ENCODE data around the gene GRN.
A peak's percentile ranks its signal among the peaks of the same experiment; 100 is the strongest.

GRN gene

DNA sequence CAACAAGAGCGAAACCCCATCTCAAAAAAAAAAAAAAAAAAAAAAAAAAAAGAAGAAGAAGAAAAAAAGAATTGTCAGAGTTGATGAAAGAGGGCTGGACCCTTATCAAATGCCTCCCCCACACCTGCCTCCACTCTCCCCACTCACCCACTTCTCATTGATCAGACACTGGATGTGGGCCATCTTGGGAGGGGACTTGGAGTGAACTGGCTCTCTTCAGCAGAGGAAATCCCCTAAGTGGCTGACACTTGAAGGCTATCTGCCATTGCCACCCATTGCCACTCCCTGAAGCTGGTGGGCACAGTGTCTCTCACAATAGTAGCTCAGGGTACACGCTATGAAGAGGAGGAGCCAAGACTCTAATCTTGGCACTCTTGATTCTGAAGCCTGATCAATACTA is 42.7 kb downstream of the GRN start:
- Histone ChIP-seq H3K36me3 (ENCODE audit: control insufficient read depth in 1 of 2, insufficient read depth in 2 of 2, low read length in 2 of 2) (no peaks in the 10 kb centered on the region), H3K4me3 (ENCODE audit: low read depth, low read length) (no peak overlapping the region), H2AFZ (ENCODE audit: insufficient read depth, low read length, poor library complexity) (no peak overlapping the region), H3K27me3 (ENCODE audit: insufficient read depth, low read length) (peaks cover 22% of the 10 kb centered on the region), H3K18ac (ENCODE audit: low read length) (no peak overlapping the region), H4K8ac (ENCODE audit: low read depth, low read length) (no peak overlapping the region), H2AK5ac (ENCODE audit: low read length) (no peak overlapping the region), H4K91ac (ENCODE audit: low read depth, low read length) (no peak overlapping the region), H3K79me1 (ENCODE audit: low read length) (peaks cover 2% of the 10 kb centered on the region), H3K23ac (ENCODE audit: low read length) (no peak overlapping the region), H2BK120ac (ENCODE audit: insufficient read depth, low read length, poor library complexity) (no peak overlapping the region), H2BK5ac (ENCODE audit: low read depth, low read length, poor library complexity) (no peak overlapping the region), H3K4me2 (ENCODE audit: low read length) (no peak overlapping the region), H3K79me2 (ENCODE audit: control insufficient read depth, insufficient read depth, low read length, poor library complexity) (no peaks in the 10 kb centered on the region), H3K27ac (ENCODE audit: low read depth, low read length) (no peak overlapping the region), H3K4ac (ENCODE audit: low read depth, low read length) (no peak overlapping the region), H3K4me1 (ENCODE audit: control insufficient read depth in 1 of 2, insufficient read depth in 2 of 2, low read length in 2 of 2) (peaks cover 7 to 13% of the 10 kb centered on the region in 2 experiments), H3K14ac (ENCODE audit: low read length) (no peak overlapping the region), H3K9ac (ENCODE audit: low read length) (no peak overlapping the region), H3K9me3 (ENCODE audit: insufficient read depth, low read depth, low read length) (peaks cover 7% of the 10 kb centered on the region), H2BK12ac (ENCODE audit: low read length) (no peak overlapping the region), H4K12ac (ENCODE audit: low read depth, low read length) (no peak overlapping the region)
- DNase-seq, result no peak
- no CpG with 5 or more reads among the region's 2 CpGs for WGBS (ENCODE audit: extremely low coverage, insufficient coverage, insufficient read length)

DNA sequence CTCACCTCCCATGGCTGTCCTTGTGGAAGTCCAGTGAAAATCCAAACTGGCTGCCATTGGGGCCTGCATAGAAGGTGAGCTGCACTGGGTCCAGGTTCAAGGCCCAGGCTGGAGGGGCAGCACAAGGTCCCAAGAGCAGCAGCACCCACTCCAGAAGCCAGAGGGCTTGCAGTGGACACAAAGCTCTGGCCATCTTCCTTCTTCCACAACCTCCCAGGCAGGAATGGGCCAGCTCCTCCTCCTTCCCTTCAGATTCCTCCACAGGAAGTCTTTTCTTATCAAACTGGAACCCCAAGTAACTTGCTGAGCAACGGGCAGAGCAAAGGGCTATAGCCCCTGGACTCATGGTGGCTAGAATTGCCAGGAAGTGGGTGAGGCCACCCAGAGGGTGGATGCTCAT is 44.2 kb downstream of the GRN start, which contains the start of gene ITGA2B:
Gene ITGA2B, minus strand, starts transcription at position 369 of the 400 bp plus-strand sequence. Its CDS starts 176 bp downstream, at position 193.
- Histone ChIP-seq H2BK5ac (ENCODE audit: low read depth, low read length, poor library complexity) (no peak within 1 kb of the TSS), H2AK5ac (ENCODE audit: low read length) (no peak within 1 kb of the TSS), H3K9me3 (ENCODE audit: insufficient read depth, low read depth, low read length) (peaks cover 6% of the 10 kb centered on the region), H3K23ac (ENCODE audit: low read length) (peak within 1 kb of the TSS; percentile 4), H3K14ac (ENCODE audit: low read length) (no peak within 1 kb of the TSS), H3K36me3 (ENCODE audit: control insufficient read depth in 1 of 2, insufficient read depth in 2 of 2, low read length in 2 of 2) (no peaks in the 10 kb centered on the region), H3K27ac (ENCODE audit: low read depth, low read length) (no peak within 1 kb of the TSS), H3K4me3 (ENCODE audit: low read depth, low read length) (peak within 1 kb of the TSS; percentile 15), H3K4me1 (ENCODE audit: control insufficient read depth in 1 of 2, insufficient read depth in 2 of 2, low read length in 2 of 2) (peaks cover 7 to 13% of the 10 kb centered on the region in 2 experiments), H3K79me2 (ENCODE audit: control insufficient read depth, insufficient read depth, low read length, poor library complexity) (no peaks in the 10 kb centered on the region), H3K4me2 (ENCODE audit: low read length) (no peak within 1 kb of the TSS), H3K4ac (ENCODE audit: low read depth, low read length) (no peak within 1 kb of the TSS), H2BK120ac (ENCODE audit: insufficient read depth, low read length, poor library complexity) (no peak within 1 kb of the TSS), H4K8ac (ENCODE audit: low read depth, low read length) (no peak within 1 kb of the TSS), H3K27me3 (ENCODE audit: insufficient read depth, low read length) (peaks cover 14% of the 10 kb centered on the region), H3K79me1 (ENCODE audit: low read length) (peaks cover 2% of the 10 kb centered on the region), H3K18ac (ENCODE audit: low read length) (no peak within 1 kb of the TSS), H4K91ac (ENCODE audit: low read depth, low read length) (no peak within 1 kb of the TSS), H2BK12ac (ENCODE audit: low read length) (no peak within 1 kb of the TSS), H3K9ac (ENCODE audit: low read length) (no peak within 1 kb of the TSS), H4K12ac (ENCODE audit: low read depth, low read length) (no peak within 1 kb of the TSS), H2AFZ (ENCODE audit: insufficient read depth, low read length, poor library complexity) (no peak within 1 kb of the TSS)
- no CpG with 5 or more reads among the region's 1 CpG for WGBS (ENCODE audit: extremely low coverage, insufficient coverage, insufficient read length)
- DNase-seq, result no peak

DNA sequence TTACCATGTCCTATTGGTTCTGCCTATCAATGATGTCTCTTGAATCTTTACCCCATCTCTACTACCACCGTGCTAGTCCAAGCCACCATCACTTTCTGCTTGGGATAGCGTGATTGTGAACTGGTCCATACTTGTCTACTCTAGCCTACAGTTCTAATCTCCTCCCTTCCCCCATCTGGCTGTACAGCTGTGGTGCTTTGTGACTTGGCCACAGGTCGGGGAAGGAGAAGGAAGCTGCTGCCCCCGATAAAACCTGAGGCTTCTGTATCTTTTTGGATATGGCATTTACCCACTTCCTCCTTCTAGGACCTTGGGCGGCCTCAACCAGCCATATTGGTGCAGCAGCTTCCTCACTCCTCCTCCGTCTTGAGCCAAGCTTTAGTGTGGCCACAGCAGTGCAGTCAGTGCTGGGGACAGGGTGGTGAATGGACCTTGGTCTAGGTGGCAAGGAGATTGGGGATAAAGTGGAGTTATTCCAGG is 44.7 kb downstream of the GRN start:
- Histone ChIP-seq H3K14ac (ENCODE audit: low read length) (no peak overlapping the region), H2BK12ac (ENCODE audit: low read length) (no peak overlapping the region), H3K18ac (ENCODE audit: low read length) (no peak overlapping the region), H4K8ac (ENCODE audit: low read depth, low read length) (no peak overlapping the region), H2AFZ (ENCODE audit: insufficient read depth, low read length, poor library complexity) (no peak overlapping the region), H3K27me3 (ENCODE audit: insufficient read depth, low read length) (peaks cover 9% of the 10 kb centered on the region), H3K4me1 (ENCODE audit: control insufficient read depth in 1 of 2, insufficient read depth in 2 of 2, low read length in 2 of 2) (peaks cover 3 to 9% of the 10 kb centered on the region in 2 experiments), H2AK5ac (ENCODE audit: low read length) (no peak overlapping the region), H3K79me2 (ENCODE audit: control insufficient read depth, insufficient read depth, low read length, poor library complexity) (no peaks in the 10 kb centered on the region), H3K9ac (ENCODE audit: low read length) (no peak overlapping the region), H3K9me3 (ENCODE audit: insufficient read depth, low read depth, low read length) (peaks cover 1% of the 10 kb centered on the region), H2BK5ac (ENCODE audit: low read depth, low read length, poor library complexity) (no peak overlapping the region), H4K12ac (ENCODE audit: low read depth, low read length) (no peak overlapping the region), H3K4me3 (ENCODE audit: low read depth, low read length) (peak overlapping the region; percentile 15), H3K4ac (ENCODE audit: low read depth, low read length) (no peak overlapping the region), H3K79me1 (ENCODE audit: low read length) (peaks cover 2% of the 10 kb centered on the region), H3K27ac (ENCODE audit: low read depth, low read length) (no peak overlapping the region), H3K36me3 (ENCODE audit: control insufficient read depth in 1 of 2, insufficient read depth in 2 of 2, low read length in 2 of 2) (no peaks in the 10 kb centered on the region), H3K4me2 (ENCODE audit: low read length) (no peak overlapping the region), H2BK120ac (ENCODE audit: insufficient read depth, low read length, poor library complexity) (no peak overlapping the region), H3K23ac (ENCODE audit: low read length) (no peak overlapping the region), H4K91ac (ENCODE audit: low read depth, low read length) (no peak overlapping the region)
- no CpG with 5 or more reads among the region's 6 CpGs for WGBS (ENCODE audit: extremely low coverage, insufficient coverage, insufficient read length)
- no peak for DNase-seq

DNA sequence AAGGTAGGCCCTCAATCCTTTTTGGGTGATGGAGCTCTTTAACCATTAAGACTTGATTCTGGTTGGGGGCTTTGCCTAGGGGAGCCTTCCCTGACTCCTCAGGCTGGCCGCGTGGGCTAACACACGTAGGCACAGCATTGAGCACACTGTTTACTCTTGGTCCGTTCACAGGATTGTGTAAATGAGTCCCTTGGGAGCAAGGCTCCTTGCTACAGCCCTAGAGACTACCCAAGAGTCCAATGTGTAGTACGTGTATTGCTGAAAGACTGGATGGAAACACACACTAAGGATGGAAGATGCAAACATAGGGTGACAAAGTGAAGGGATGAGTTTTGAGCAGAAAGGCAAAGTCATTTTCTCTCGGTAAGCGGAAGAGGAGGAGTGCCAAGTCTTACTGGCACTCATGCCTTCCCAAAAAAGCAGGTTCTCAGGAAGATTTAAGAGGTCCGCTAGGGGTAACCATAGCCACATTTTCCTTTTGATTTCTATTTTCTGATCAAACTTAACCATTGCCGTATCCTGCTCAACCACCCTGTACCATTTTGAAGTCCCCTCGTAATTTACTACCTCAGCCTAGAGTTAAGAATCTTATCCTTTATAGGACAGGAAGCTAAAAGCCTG is 45.3 kb downstream of the GRN start:
- no peak overlapping the region for H2BK120ac ChIP-seq (ENCODE audit: insufficient read depth, low read length, poor library complexity)
- no peak overlapping the region for H3K14ac ChIP-seq (ENCODE audit: low read length)
- H3K4ac ChIP-seq (ENCODE audit: low read depth, low read length), result no peak overlapping the region
- peaks cover 5% of the 10 kb centered on the region for H3K27me3 ChIP-seq (ENCODE audit: insufficient read depth, low read length)
- H3K9me3 ChIP-seq (ENCODE audit: insufficient read depth, low read depth, low read length), result no peaks in the 10 kb centered on the region
- H4K8ac ChIP-seq (ENCODE audit: low read depth, low read length), result no peak overlapping the region
- no peak overlapping the region for H2BK12ac ChIP-seq (ENCODE audit: low read length)
- H3K27ac ChIP-seq (ENCODE audit: low read depth, low read length), result no peak overlapping the region
- no peak overlapping the region for H4K91ac ChIP-seq (ENCODE audit: low read depth, low read length)
- no peak overlapping the region for H2AFZ ChIP-seq (ENCODE audit: insufficient read depth, low read length, poor library complexity)
- DNase-seq, result no peak
- no peaks in the 10 kb centered on the region for H3K79me2 ChIP-seq (ENCODE audit: control insufficient read depth, insufficient read depth, low read length, poor library complexity)
- no peak overlapping the region for H3K4me2 ChIP-seq (ENCODE audit: low read length)
- H3K36me3 ChIP-seq (ENCODE audit: control insufficient read depth in 1 of 2, insufficient read depth in 2 of 2, low read length in 2 of 2), result no peaks in the 10 kb centered on the region
- peaks cover 2% of the 10 kb centered on the region for H3K79me1 ChIP-seq (ENCODE audit: low read length)
- H3K9ac ChIP-seq (ENCODE audit: low read length), result no peak overlapping the region
- peaks cover 0 to 5% of the 10 kb centered on the region in 2 experiments for H3K4me1 ChIP-seq (ENCODE audit: control insufficient read depth in 1 of 2, insufficient read depth in 2 of 2, low read length in 2 of 2)
- no peak overlapping the region for H3K18ac ChIP-seq (ENCODE audit: low read length)
- H2BK5ac ChIP-seq (ENCODE audit: low read depth, low read length, poor library complexity), result no peak overlapping the region
- no peak overlapping the region for H4K12ac ChIP-seq (ENCODE audit: low read depth, low read length)
- H3K4me3 ChIP-seq (ENCODE audit: low read depth, low read length), result no peak overlapping the region
- H2AK5ac ChIP-seq (ENCODE audit: low read length), result no peak overlapping the region
- peak overlapping the region; percentile 4 for H3K23ac ChIP-seq (ENCODE audit: low read length)
- WGBS (ENCODE audit: extremely low coverage, insufficient coverage, insufficient read length), result no CpG with 5 or more reads among the region's 10 CpGs
